ENCODE measurements around the gene MUC13. TPM values are rescaled to one million over a fixed set of nuclear protein-coding genes. Genes with fewer than 3 reads are reported as not detected.

The MUC13 gene
- total RNA-seq, 1 donor from 2014 or later, result 1.4 TPM

GRCh38 chr3:124950026-124950425 lies 15.5 kb upstream of the MUC13 start:
- no peak for DNase-seq (ENCODE audit: low spot score)

GRCh38 chr3:124942613-124943012 lies 8.1 kb upstream of the MUC13 start:
- DNase-seq (ENCODE audit: low spot score), result no peak

GRCh38 chr3:124941771-124942170 lies 7.2 kb upstream of the MUC13 start:
- no peak for DNase-seq (ENCODE audit: low spot score)

GRCh38 chr3:124939661-124940060 lies 5.1 kb upstream of the MUC13 start:
- no peak for DNase-seq (ENCODE audit: low spot score)

GRCh38 chr3:124938896-124939295 lies 4.3 kb upstream of the MUC13 start:
- no peak for DNase-seq (ENCODE audit: low spot score)

GRCh38 chr3:124937049-124937448 lies 2.5 kb upstream of the MUC13 start:
- DNase-seq (ENCODE audit: low spot score), result no peak

GRCh38 chr3:124935794-124936542 lies 1.4 kb upstream of the MUC13 start:
- no peak for DNase-seq (ENCODE audit: low spot score)

GRCh38 chr3:124935264-124935663 lies 713 bp upstream of the MUC13 start:
- DNase-seq (ENCODE audit: low spot score), result no peak

GRCh38 chr3:124928333-124929202 lies 6.0 kb downstream of the MUC13 start:
- DNase-seq (ENCODE audit: low spot score), result peak; percentile 65

- no peak for DNase-seq (ENCODE audit: low spot score)
Observed at GRCh38 chr3:124927574-124928045, 6.9 kb downstream of the MUC13 start.

- DNase-seq (ENCODE audit: low spot score), result no peak
Observed at GRCh38 chr3:124926426-124927101, 8.0 kb downstream of the MUC13 start.

- DNase-seq (ENCODE audit: low spot score), result no peak
Observed at GRCh38 chr3:124924741-124925140, 9.8 kb downstream of the MUC13 start.

GRCh38 chr3:124923833-124924232 lies 10.7 kb downstream of the MUC13 start:
- no peak for DNase-seq (ENCODE audit: low spot score)

- DNase-seq (ENCODE audit: low spot score), result no peak
Observed at GRCh38 chr3:124920718-124921117, 13.8 kb downstream of the MUC13 start.

GRCh38 chr3:124919756-124920155 lies 14.8 kb downstream of the MUC13 start:
- DNase-seq (ENCODE audit: low spot score), result no peak

GRCh38 chr3:124918524-124918923 lies 16.0 kb downstream of the MUC13 start:
- no peak for DNase-seq (ENCODE audit: low spot score)

GRCh38 chr3:124916837-124917409 lies 17.6 kb downstream of the MUC13 start:
- no peak for DNase-seq (ENCODE audit: low spot score)

GRCh38 chr3:124915254-124915653 lies 19.3 kb downstream of the MUC13 start:
- DNase-seq (ENCODE audit: low spot score), result no peak

GRCh38 chr3:124907957-124908356 lies 26.6 kb downstream of the MUC13 start:
- DNase-seq (ENCODE audit: low spot score), result no peak

GRCh38 chr3:124904835-124905492 lies 29.6 kb downstream of the MUC13 start:
- DNase-seq (ENCODE audit: low spot score), result no peak

Measured in umbilical cord (tissue), 2 donors.